H1 (cell line): ENCODE results near the gene TRAF1. TPM values are rescaled to one million over a fixed set of nuclear protein-coding genes. Genes with fewer than 3 reads are reported as not detected.

Source experiments
- CTCF ChIA-PET: fragments of 300-600 bp; sonication (Branson Sonifier 250); formaldehyde crosslinking; loops from one replicate; lab custom pipeline; 2021; ENCODE audit not compliant: partially characterized antibody; lab: Charles Lee
- POLR2A ChIA-PET: fragments of 300-600 bp; sonication (Branson Sonifier 250); formaldehyde crosslinking; loops from one replicate; lab custom pipeline; 2021; ENCODE audit warnings: inconsistent platforms; ENCODE audit not compliant: partially characterized antibody; lab: Charles Lee
- DNase-seq, 2 experiments: peaks; one replicate each; pipeline versions ENCODE4 v3.0.0 to v3.0.0-alpha.2; 2010 to 2022; ENCODE audit warnings: low spot score in 2 of 2, low read depth in 1 of 2, mixed read lengths in 1 of 2
- FAIRE-seq: peaks from 2 replicates; lab custom pipeline; 2011; peaks lifted over from hg19 to GRCh38; lab: Jason Lieb, UNC
- H2AFZ ChIP-seq: 2 replicates; pipeline ENCODE4 v1.8.1; 2012; ENCODE audit warnings: low read length, inconsistent platforms
- H2AK5ac ChIP-seq: 2 replicates; pipeline ENCODE4 v1.6.1; 2013; ENCODE audit warnings: low read depth, low read length
- H2BK120ac ChIP-seq: replicated peaks from 2 replicates; pipeline ENCODE3; 2013; ENCODE audit warnings: low read depth, low read length, inconsistent platforms
- H2BK12ac ChIP-seq: 2 replicates; pipeline ENCODE4 v1.6.1; 2013; ENCODE audit warnings: low read depth, low read length
- H2BK15ac ChIP-seq: 2 replicates; pipeline ENCODE4 v1.6.1; 2013; ENCODE audit warnings: low read length
- H2BK20ac ChIP-seq: 2 replicates; pipeline ENCODE4 v1.6.1; 2013; ENCODE audit warnings: low read length
- H2BK5ac ChIP-seq: 2 replicates; pipeline ENCODE4 v1.6.1; 2013; ENCODE audit warnings: low read depth, low read length
- H3K14ac ChIP-seq: 2 replicates; pipeline ENCODE4 v1.6.1; 2013; ENCODE audit warnings: inconsistent platforms; ENCODE audit not compliant: insufficient read length
- H3K18ac ChIP-seq: 2 replicates; pipeline ENCODE4 v1.6.1; 2013; ENCODE audit warnings: low read length; ENCODE audit errors: extremely low read depth
- H3K23ac ChIP-seq: 2 replicates; pipeline ENCODE4 v1.6.1; 2013; ENCODE audit warnings: inconsistent platforms; ENCODE audit not compliant: insufficient read length
- H3K23me2 ChIP-seq: 2 replicates; pipeline ENCODE4 v1.6.1; 2013; ENCODE audit warnings: low read depth, low read length
- H3K27ac ChIP-seq: 2 replicates; pipeline ENCODE4 v1.6.1; 2011; ENCODE audit warnings: low read depth, low read length, inconsistent platforms
- H3K27me3 ChIP-seq, 4 experiments: replicated peaks in 1 of 4; 1 replicate in 1 of 4; 2 replicates in 3 of 4; pipeline versions ENCODE4 v1.6.1 to v1.8.1; 2011 to 2013; ENCODE audit warnings: low read length in 3 of 4, mild to moderate bottlenecking in 3 of 4, inconsistent platforms in 2 of 4, mixed read lengths in 2 of 4, moderate library complexity in 1 of 4; ENCODE audit not compliant: control insufficient read depth in 3 of 4, insufficient read depth in 3 of 4; ENCODE audit errors: extremely low read depth in 1 of 4
- H3K36me3 ChIP-seq, 4 experiments: 2 replicates each; pipeline versions ENCODE4 v1.6.1 to v1.8.1; 2011 to 2013; ENCODE audit warnings: mild to moderate bottlenecking in 4 of 4, low read length in 3 of 4, moderate library complexity in 2 of 4, control low read depth in 1 of 4, inconsistent platforms in 1 of 4; ENCODE audit not compliant: insufficient read depth in 4 of 4, control insufficient read depth in 2 of 4
- H3K4ac ChIP-seq: replicated peaks from 2 replicates; pipeline ENCODE3; 2013; ENCODE audit warnings: low read length, low read depth, mixed read lengths, inconsistent platforms; ENCODE audit not compliant: insufficient read length
- H3K4me1 ChIP-seq, 4 experiments: replicated peaks in 1 of 4; 1 replicate in 1 of 4; 2 replicates in 3 of 4; pipeline versions ENCODE4 v1.6.1 to v1.8.1; 2011 to 2013; ENCODE audit warnings: low read length in 3 of 4, inconsistent platforms in 2 of 4, mixed read lengths in 1 of 4; ENCODE audit not compliant: insufficient read depth in 4 of 4, control insufficient read depth in 3 of 4
- H3K4me2 ChIP-seq, 2 experiments: 2 replicates each; pipeline versions ENCODE4 v1.6.1 to v1.8.1; 2011 to 2013; ENCODE audit warnings: low read depth in 2 of 2, low read length in 2 of 2, control low read depth in 1 of 2, inconsistent platforms in 1 of 2, mild to moderate bottlenecking in 1 of 2; ENCODE audit not compliant: insufficient read depth in 1 of 2
- H3K4me3 ChIP-seq, 4 experiments: fragments of 200-600, 300-600 bp in 1 of 4; sonication (generic), shearing (Covaris generic), sonication (Bioruptor Twin) in 1 of 4; 2 replicates each; pipeline versions ENCODE4 v1.5.1 to v1.8.1; 2011 to 2016; ENCODE audit warnings: low read length in 4 of 4, low read depth in 3 of 4, control low read depth in 2 of 4, inconsistent platforms in 2 of 4, mild to moderate bottlenecking in 2 of 4, mixed read lengths in 1 of 4, moderate library complexity in 1 of 4; ENCODE audit not compliant: insufficient read depth in 2 of 4; ENCODE audit errors: extremely low read depth in 1 of 4
- H3K56ac ChIP-seq: replicated peaks from 2 replicates; pipeline ENCODE3; 2013; ENCODE audit warnings: low read depth, mild to moderate bottlenecking, mixed read lengths, low read length, inconsistent platforms; ENCODE audit not compliant: insufficient read length
- H3K79me1 ChIP-seq: 2 replicates; pipeline ENCODE4 v1.6.1; 2013; ENCODE audit warnings: low read depth, low read length, control low read depth
- H3K79me2 ChIP-seq, 2 experiments: 2 replicates each; pipeline versions ENCODE4 v1.6.1 to v1.8.1; 2012 to 2013; ENCODE audit warnings: low read length in 2 of 2, mild to moderate bottlenecking in 2 of 2, inconsistent platforms in 1 of 2; ENCODE audit not compliant: insufficient read depth in 2 of 2, control insufficient read depth in 1 of 2
- H3K9ac ChIP-seq, 4 experiments: replicated peaks in 1 of 4; 1 replicate in 1 of 4; 2 replicates in 3 of 4; pipeline versions ENCODE4 v1.6.1 to v1.8.1; 2011 to 2013; ENCODE audit warnings: low read depth in 3 of 4, low read length in 3 of 4, control low read depth in 2 of 4, mild to moderate bottlenecking in 2 of 4, moderate library complexity in 2 of 4, inconsistent platforms in 1 of 4; ENCODE audit errors: extremely low read depth in 1 of 4
- H3K9me3 ChIP-seq, 2 experiments: 2 replicates each; pipeline versions ENCODE4 v1.6.1 to v1.8.1; 2012 to 2013; ENCODE audit warnings: mild to moderate bottlenecking in 2 of 2, moderate library complexity in 2 of 2, control low read depth in 1 of 2, inconsistent platforms in 1 of 2, low read depth in 1 of 2, low read length in 1 of 2, mixed read lengths in 1 of 2; ENCODE audit not compliant: insufficient read depth in 2 of 2
- H4K20me1 ChIP-seq, 2 experiments: replicated peaks in 1 of 2; 2 replicates each; pipeline versions ENCODE3 to v1.8.1; 2011 to 2013; ENCODE audit warnings: inconsistent platforms in 2 of 2, low read length in 2 of 2, mild to moderate bottlenecking in 1 of 2; ENCODE audit not compliant: insufficient read depth in 2 of 2, control insufficient read depth in 1 of 2
- H4K5ac ChIP-seq: 2 replicates; pipeline ENCODE4 v1.6.1; 2013; ENCODE audit warnings: low read length, low read depth, mixed read lengths, inconsistent platforms; ENCODE audit not compliant: insufficient read length
- H4K8ac ChIP-seq: 2 replicates; pipeline ENCODE4 v1.8.0; 2013; ENCODE audit warnings: mild to moderate bottlenecking, moderate library complexity, low read length, inconsistent platforms; ENCODE audit not compliant: insufficient read depth; ENCODE audit errors: extremely low read depth
- H4K91ac ChIP-seq: replicated peaks from 2 replicates; pipeline ENCODE3; 2013; ENCODE audit warnings: low read length, mixed read lengths, inconsistent platforms; ENCODE audit not compliant: insufficient read length
- ATF3 ChIP-seq: IDR thresholded peaks from 2 replicates; pipeline ENCODE4 v1.6.1; 2011; ENCODE audit warnings: low read depth, mild to moderate bottlenecking, low read length; ENCODE audit not compliant: insufficient read depth
- WGBS, 2 experiments: shearing (Covaris generic) in 1 of 2; methylation state at CpG; one replicate each; pipeline versions ENCODE4 v1.1.6 to v1.1.7; 2013 to 2015; ENCODE audit warnings: low lambda C conversion rate in 2 of 2, mixed read lengths in 2 of 2, inconsistent platforms in 1 of 2, low coverage in 1 of 2, missing lambda C conversion rate in 1 of 2; ENCODE audit not compliant: insufficient replicate concordance in 2 of 2, insufficient coverage in 1 of 2, insufficient read length in 1 of 2; ENCODE audit errors: extremely low coverage in 1 of 2, missing lambda C conversion rate in 1 of 2; 5-methylcytosine and 5-hydroxymethylcytosine counted together
- long read RNA-seq, 2 experiments: library from RNA in 1 of 2; library from capped mRNA in 1 of 2; stranded (forward); transcript quantifications; one replicate each; pipeline ENCODE4 v2.0.0, GENCODE V29; 2021; ENCODE audit warnings: inconsistent platforms in 1 of 2
- polyA minus RNA-seq, 3 experiments: library from RNA; depleted of rRNA, polyadenylated mRNA; stranded (reverse); fragments of >200 nt; gene quantifications; 1 replicate in 2 of 3; 2 replicates in 1 of 3; pipeline ENCODE4 v1.2.3, GENCODE V29; 2011
- polyA plus RNA-seq, 7 experiments: library from polyadenylated mRNA; depleted of rRNA in 3 of 7; stranded (reverse) in 5 of 7; unstranded in 2 of 7; fragments of >200 nt in 5 of 7; fragments of 200-250 nt in 2 of 7; gene quantifications; 1 replicate in 5 of 7; 2 replicates in 1 of 7; 4 replicates in 1 of 7; pipeline versions ENCODE4 v1.2.1 to v1.2.3, GENCODE V29; 2011 to 2013; ENCODE audit warnings: missing spikeins in 2 of 7, mixed read lengths in 2 of 7
- total RNA-seq: library from RNA; stranded (reverse); fragmentation: NEBNext Ultra II Directional; extraction: Animal tissue kit (Norgen Biotek cat#: 25700); gene quantifications from 2 replicates; pipeline ENCODE4 v1.2.1, GENCODE V29; 2021

Gene TRAF1
- total RNA-seq: 1.5 and 1.6 TPM in 2 replicates
- polyA plus RNA-seq (2011; rRNA removed): 3.1 and 3.2 TPM in 2 replicates
- polyA plus RNA-seq (2011; cell fraction: cytosol; rRNA removed): 4.9 TPM
- 7.4 TPM for polyA plus RNA-seq (2011; cell fraction: nucleus; rRNA removed)
- 1.8 to 3.0 TPM (median 2.2 TPM) in 4 replicates for polyA plus RNA-seq (2012, experiment 1 of 2)
- 0.80 TPM for polyA plus RNA-seq (2012, experiment 2 of 2)
- 1.2 TPM for polyA plus RNA-seq (2013, experiment 1 of 2)
- 1.1 TPM for polyA plus RNA-seq (2013, experiment 2 of 2)
- polyA minus RNA-seq (2011; rRNA and poly(A)+ RNA removed): 4.5 and 4.6 TPM in 2 replicates
- 1.6 TPM for polyA minus RNA-seq (2011; cell fraction: cytosol; rRNA and poly(A)+ RNA removed)
- polyA minus RNA-seq (2011; cell fraction: nucleus; rRNA and poly(A)+ RNA removed): 6.9 TPM
- long read RNA-seq, experiment 1: 0 reads
- long read RNA-seq, experiment 2: 0 reads

- no peak within 1 kb of the TSS; the same call in 1 of the 2 replicates for H2BK5ac ChIP-seq
- H3K18ac ChIP-seq: peak within 1 kb of the TSS; percentile 66
- no peak for FAIRE-seq
- POLR2A ChIA-PET: no interaction called here
- H3K14ac ChIP-seq: no peak within 1 kb of the TSS
- no peak within 1 kb of the TSS; a peak in 1 of 7 replicates for H3K9ac ChIP-seq
- peak within 1 kb of the TSS in 1 of 2 experiments; percentile 91; a peak in 2 of 4 replicates for H3K4me2 ChIP-seq
- no peak for TF ChIP-seq ATF3
- TF ChIP-seq, all 59 proteins: peak for 0
- Histone ChIP-seq H3K36me3 (no peaks in the 10 kb centered on the region; a peak in 1 of 8 replicates), H2AK5ac (peak within 1 kb of the TSS; percentile 9; the same call in 1 of the 2 replicates), H3K79me1 (no peaks in the 10 kb centered on the region), H3K23me2 (peaks cover 3% of the 10 kb centered on the region; the same call in 1 of the 2 replicates), H4K20me1 (no peaks in the 10 kb centered on the region), H3K56ac (no peak within 1 kb of the TSS), H4K91ac (peak within 1 kb of the TSS; percentile 57), H2BK120ac (no peak within 1 kb of the TSS), H3K4me1 (peaks cover 0 to 23% (median 14%) of the 10 kb centered on the region in 4 experiments; a peak in 6 of 7 replicates), H3K23ac (no peak within 1 kb of the TSS), H2BK20ac (peak within 1 kb of the TSS; percentile 1; the same call in 1 of the 2 replicates), H3K4ac (peak within 1 kb of the TSS; percentile 2), H4K5ac (peak within 1 kb of the TSS; percentile 10), H2AFZ (no peak within 1 kb of the TSS), H2BK15ac (peak within 1 kb of the TSS; percentile 46), H2BK12ac (peak within 1 kb of the TSS; percentile 70; the same call in 1 of the 2 replicates), H3K27ac (no peak within 1 kb of the TSS), H3K79me2 (no peaks in the 10 kb centered on the region), H3K9me3 (no peaks in the 10 kb centered on the region), H4K8ac (no peak within 1 kb of the TSS; the same call in 1 of the 2 replicates), H3K4me3 (no peak within 1 kb of the TSS), H3K27me3 (peaks cover 0 to 6% (median 2%) of the 10 kb centered on the region in 4 experiments; a peak in 1 of 7 replicates)
- CTCF ChIA-PET: interaction anchor here (0.6 to 3.4 kb wide), 7 partner anchors 10 to 170 kb away, joined by 3 to 12 read pairs (median 4); no protein-coding TSS in a partner anchor
- DNase-seq: no peak
- WGBS, 2 experiments: 92% methylated on average over 6 of the region's 6 CpGs; no CpG with 5 or more reads in 1 of the 2 experiments
Observed at GRCh38 chr9:120926397-120926928, at the start of gene TRAF1. Gene TRAF1 (minus strand): TSS chr9:120926796. CDS start chr9:120926075, 721 bp downstream.
